Measurements from ENCODE around the gene TTC36. TPM values are rescaled to one million over a fixed set of nuclear protein-coding genes. Genes with fewer than 3 reads are reported as not detected.

The TTC36 gene
- total and polyA plus RNA-seq, 9 of the 15 experiments (the other 6 are each of a cell fraction or from before 2014, with no cell fraction given), result 0.22 to 0.23 TPM; not detected in 7

- TF ChIP-seq RAD21 (CRISPR knock-in tag; conservative IDR thresholded peaks at IDR 0.05 in 1 of 2, IDR thresholded peaks at IDR 0.05 in 1 of 2) (no peak), MAFF (IDR thresholded peaks at IDR 0.05; ENCODE audit: low read length) (peak; percentile 47; the same call in 1 of the 2 replicates), TCF7L2 (IDR thresholded peaks at IDR 0.05; ENCODE audit: low read depth, low read length) (no peak)
Measured at GRCh38 chr11:118484405-118484804, 42.9 kb upstream of the TTC36 start (continued).

- ChIA-PET POLR2A (interaction anchor here (0.9 kb wide), 1 partner anchor 22 kb away, joined by 4 read pairs; no protein-coding TSS in a partner anchor), CTCF (ENCODE audit: low intra/inter-chr PET ratio) (no interaction called here)
- Histone ChIP-seq H3K79me2 (ENCODE audit: control insufficient read depth, insufficient read depth, low read length) (no peaks in the 10 kb centered on the region), H3K27me3 (ENCODE audit: control insufficient read depth in 2 of 2, insufficient read depth in 2 of 2, low read length in 2 of 2) (no peaks in the 10 kb centered on the region), H3K9ac (ENCODE audit: insufficient read depth in 1 of 2, low read depth in 2 of 2, low read length in 2 of 2) (no peak overlapping the region), H3K4me3 (no peak overlapping the region), H2AFZ (ENCODE audit: low read depth, low read length) (no peak overlapping the region), H3K27ac (ENCODE audit: extremely low read depth, low read depth, low read length) (no peak overlapping the region), H3K36me3 (ENCODE audit: control insufficient read depth, insufficient read depth, low read length) (peaks cover 82% of the 10 kb centered on the region), H3K4me2 (ENCODE audit: insufficient read depth, low read length) (no peak overlapping the region), H3K4me1 (replicated peaks in 1 of 2; ENCODE audit: control insufficient read depth in 2 of 2, insufficient read depth in 2 of 2, low read length in 2 of 2) (no peaks in the 10 kb centered on the region), H3K9me3 (replicated peaks; ENCODE audit: control insufficient read depth, insufficient read depth, low read depth, low read length) (no peaks in the 10 kb centered on the region), H4K20me1 (replicated peaks; ENCODE audit: control insufficient read depth, insufficient read depth, low read length) (no peaks in the 10 kb centered on the region), H3K9me1 (ENCODE audit: control insufficient read depth, insufficient read depth, low read length) (no peaks in the 10 kb centered on the region)
- FAIRE-seq, result no peak
- in situ Hi-C loops (cut with MboI) (no loop called here), intact Hi-C loops (cut with micrococcal nuclease) (loop anchor here (5.0 kb wide), 2 partner anchors 103 to 188 kb away; no protein-coding TSS in a partner anchor)
- DNase-seq (ENCODE audit: extremely low read depth in 1 of 4, low spot score in 3 of 4), result peak in 2 of 4 experiments; percentile 46 to 48
- no TSS peak for BruUV-seq (replicated peaks)
- no peak for ATAC-seq
- TF ChIP-seq, protein P1, sequence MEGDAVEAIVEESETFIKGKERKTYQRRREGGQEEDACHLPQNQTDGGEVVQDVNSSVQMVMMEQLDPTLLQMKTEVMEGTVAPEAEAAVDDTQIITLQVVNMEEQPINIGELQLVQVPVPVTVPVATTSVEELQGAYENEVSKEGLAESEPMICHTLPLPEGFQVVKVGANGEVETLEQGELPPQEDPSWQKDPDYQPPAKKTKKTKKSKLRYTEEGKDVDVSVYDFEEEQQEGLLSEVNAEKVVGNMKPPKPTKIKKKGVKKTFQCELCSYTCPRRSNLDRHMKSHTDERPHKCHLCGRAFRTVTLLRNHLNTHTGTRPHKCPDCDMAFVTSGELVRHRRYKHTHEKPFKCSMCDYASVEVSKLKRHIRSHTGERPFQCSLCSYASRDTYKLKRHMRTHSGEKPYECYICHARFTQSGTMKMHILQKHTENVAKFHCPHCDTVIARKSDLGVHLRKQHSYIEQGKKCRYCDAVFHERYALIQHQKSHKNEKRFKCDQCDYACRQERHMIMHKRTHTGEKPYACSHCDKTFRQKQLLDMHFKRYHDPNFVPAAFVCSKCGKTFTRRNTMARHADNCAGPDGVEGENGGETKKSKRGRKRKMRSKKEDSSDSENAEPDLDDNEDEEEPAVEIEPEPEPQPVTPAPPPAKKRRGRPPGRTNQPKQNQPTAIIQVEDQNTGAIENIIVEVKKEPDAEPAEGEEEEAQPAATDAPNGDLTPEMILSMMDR (IDR thresholded peaks at IDR 0.05 in 2 of 3, conservative IDR thresholded peaks at IDR 0.05 in 1 of 3; ENCODE audit: insufficient read depth in 2 of 3, low read depth in 1 of 3, low read length in 3 of 3), result peak in 1 of 3 experiments; percentile 25; a peak in 2 of 6 replicates
- TF ChIP-seq, protein P2, sequence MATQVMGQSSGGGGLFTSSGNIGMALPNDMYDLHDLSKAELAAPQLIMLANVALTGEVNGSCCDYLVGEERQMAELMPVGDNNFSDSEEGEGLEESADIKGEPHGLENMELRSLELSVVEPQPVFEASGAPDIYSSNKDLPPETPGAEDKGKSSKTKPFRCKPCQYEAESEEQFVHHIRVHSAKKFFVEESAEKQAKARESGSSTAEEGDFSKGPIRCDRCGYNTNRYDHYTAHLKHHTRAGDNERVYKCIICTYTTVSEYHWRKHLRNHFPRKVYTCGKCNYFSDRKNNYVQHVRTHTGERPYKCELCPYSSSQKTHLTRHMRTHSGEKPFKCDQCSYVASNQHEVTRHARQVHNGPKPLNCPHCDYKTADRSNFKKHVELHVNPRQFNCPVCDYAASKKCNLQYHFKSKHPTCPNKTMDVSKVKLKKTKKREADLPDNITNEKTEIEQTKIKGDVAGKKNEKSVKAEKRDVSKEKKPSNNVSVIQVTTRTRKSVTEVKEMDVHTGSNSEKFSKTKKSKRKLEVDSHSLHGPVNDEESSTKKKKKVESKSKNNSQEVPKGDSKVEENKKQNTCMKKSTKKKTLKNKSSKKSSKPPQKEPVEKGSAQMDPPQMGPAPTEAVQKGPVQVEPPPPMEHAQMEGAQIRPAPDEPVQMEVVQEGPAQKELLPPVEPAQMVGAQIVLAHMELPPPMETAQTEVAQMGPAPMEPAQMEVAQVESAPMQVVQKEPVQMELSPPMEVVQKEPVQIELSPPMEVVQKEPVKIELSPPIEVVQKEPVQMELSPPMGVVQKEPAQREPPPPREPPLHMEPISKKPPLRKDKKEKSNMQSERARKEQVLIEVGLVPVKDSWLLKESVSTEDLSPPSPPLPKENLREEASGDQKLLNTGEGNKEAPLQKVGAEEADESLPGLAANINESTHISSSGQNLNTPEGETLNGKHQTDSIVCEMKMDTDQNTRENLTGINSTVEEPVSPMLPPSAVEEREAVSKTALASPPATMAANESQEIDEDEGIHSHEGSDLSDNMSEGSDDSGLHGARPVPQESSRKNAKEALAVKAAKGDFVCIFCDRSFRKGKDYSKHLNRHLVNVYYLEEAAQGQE (IDR thresholded peaks at IDR 0.05; ENCODE audit: borderline replicate concordance), result no peak
- TF ChIP-seq, protein P2 (CRISPR knock-in tag; IDR thresholded peaks at IDR 0.05; ENCODE audit: low read depth), result no peak
Measured at GRCh38 chr11:118485273-118485672, 42.0 kb upstream of the TTC36 start.
